ENCODE results near the gene DTNB. TPM values are rescaled to one million over a fixed set of nuclear protein-coding genes. Genes with fewer than 3 reads are reported as not detected.

The DTNB gene
- total and polyA plus RNA-seq, 2 of the 4 experiments (the other 2 are of a cell fraction) = 3.8 to 5.3 TPM

DNA sequence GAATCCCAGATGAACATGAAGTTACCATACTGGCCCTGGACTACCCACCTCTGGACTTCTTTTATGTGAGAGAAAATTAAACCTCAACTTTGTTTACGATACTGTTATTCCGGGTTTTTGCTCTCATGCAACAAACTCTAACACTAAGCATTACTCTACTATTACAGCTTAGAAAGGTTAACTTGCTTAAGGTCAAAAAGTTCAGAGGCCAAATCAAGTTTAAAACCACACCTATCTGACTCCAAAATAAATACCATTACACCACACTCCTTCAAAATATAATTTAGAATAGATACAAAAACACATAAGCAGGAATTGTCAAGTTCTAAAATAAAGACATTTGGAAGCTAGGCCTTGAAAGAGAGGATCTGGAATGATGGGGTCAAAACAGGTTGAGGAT, 75.0 kb downstream of the DTNB start:
- DNase-seq = no peak
- in situ Hi-C loops (cut with MboI; ENCODE audit: low sequenced_read_pairs) (no loop called here), dilution Hi-C loops (cut with HindIII; ENCODE audit: low sequenced_read_pairs, unreplicated experiment) (no loop called here)

More for the DNA sequence above, 75.0 kb downstream of the DTNB start:
- Histone ChIP-seq H3K36me3 (ENCODE audit: control insufficient read depth, insufficient read depth, low read length) (no peaks in the 10 kb centered on the region), H3K27me3 (ENCODE audit: control insufficient read depth, insufficient read depth, low read length) (no peaks in the 10 kb centered on the region), H3K79me1 (ENCODE audit: low read depth in 1 of 2, low read length in 2 of 2) (no peaks in the 10 kb centered on the region), H3K4me3 (ENCODE audit: insufficient read depth, low read depth, low read length) (no peak overlapping the region), H2AK5ac (ENCODE audit: low read depth, low read length) (no peak overlapping the region), H4K8ac (ENCODE audit: low read depth in 2 of 2, low read length in 2 of 2) (no peak overlapping the region), H3K23ac (ENCODE audit: low read depth, low read length) (no peak overlapping the region), H2BK15ac (ENCODE audit: low read depth, low read length) (no peak overlapping the region), H3K9me3 (ENCODE audit: control insufficient read depth, insufficient read depth, low read length) (no peaks in the 10 kb centered on the region), H3K9ac (ENCODE audit: low read depth, low read length) (no peak overlapping the region), H3K18ac (ENCODE audit: low read depth, low read length) (no peak overlapping the region), H2BK120ac (ENCODE audit: low read depth, low read length) (no peak overlapping the region; the same call in 1 of the 2 replicates), H3K56ac (ENCODE audit: extremely low read depth, insufficient read depth, low read length) (no peak overlapping the region), H3K4me2 (ENCODE audit: low read depth, low read length) (no peak overlapping the region), H2BK20ac (ENCODE audit: low read depth, low read length) (no peak overlapping the region), H2AK9ac (replicated peaks; ENCODE audit: low read depth, low read length, poor library complexity) (no peak overlapping the region), H2BK5ac (ENCODE audit: low read depth, low read length, poor library complexity, severe bottlenecking) (no peak overlapping the region), H4K5ac (ENCODE audit: low read depth, low read length) (no peak overlapping the region), H4K91ac (ENCODE audit: insufficient read depth, low read depth, low read length) (no peak overlapping the region), H3K14ac (replicated peaks; ENCODE audit: low read depth, low read length) (peak overlapping the region; percentile 21; the same call in 1 of the 2 replicates), H3K4ac (ENCODE audit: low read depth, low read length) (no peak overlapping the region), H2AFZ (replicated peaks; ENCODE audit: low read length, poor library complexity) (no peak overlapping the region), H3K9me1 (ENCODE audit: insufficient read depth, low read length) (peaks cover 3% of the 10 kb centered on the region; the same call in 1 of the 2 replicates), H3K27ac (ENCODE audit: insufficient read depth, low read length) (no peak overlapping the region), H4K20me1 (ENCODE audit: insufficient read depth, low read length) (no peaks in the 10 kb centered on the region), H3K4me1 (ENCODE audit: control insufficient read depth, insufficient read depth, low read length) (peaks cover 4% of the 10 kb centered on the region; the same call in 1 of the 2 replicates)
- 100% methylated on average over 2 of the region's 2 CpGs; no CpG with 5 or more reads in 1 of the 2 experiments for WGBS, 2 experiments (ENCODE audit: extremely low coverage in 2 of 2, insufficient read length in 1 of 2)
- TF ChIP-seq CEBPB (IDR thresholded peaks at IDR 0.05; ENCODE audit: low read depth, low read length) = no peak
- no peak for TF ChIP-seq RFX5 (IDR thresholded peaks at IDR 0.05; ENCODE audit: low read depth, low read length)
- no peak for TF ChIP-seq SMC3 (IDR thresholded peaks at IDR 0.05; ENCODE audit: low read depth, low read length)
- no peak for TF ChIP-seq CHD1 (IDR thresholded peaks at IDR 0.05; ENCODE audit: low read depth, low read length)
- TF ChIP-seq NFE2L2 (IDR thresholded peaks at IDR 0.05; ENCODE audit: low read depth, low read length) = no peak
- no peak for TF ChIP-seq BHLHE40 (IDR thresholded peaks at IDR 0.05; ENCODE audit: low read depth, low read length)
- TF ChIP-seq FOS (IDR thresholded peaks at IDR 0.05; ENCODE audit: low read depth, low read length) = no peak
- TF ChIP-seq MAZ (IDR thresholded peaks at IDR 0.05; ENCODE audit: borderline replicate concordance, low read depth, low read length) = no peak
- TF ChIP-seq MAFK (IDR thresholded peaks at IDR 0.05; ENCODE audit: low read depth, low read length) = no peak
- TF ChIP-seq, protein P1, sequence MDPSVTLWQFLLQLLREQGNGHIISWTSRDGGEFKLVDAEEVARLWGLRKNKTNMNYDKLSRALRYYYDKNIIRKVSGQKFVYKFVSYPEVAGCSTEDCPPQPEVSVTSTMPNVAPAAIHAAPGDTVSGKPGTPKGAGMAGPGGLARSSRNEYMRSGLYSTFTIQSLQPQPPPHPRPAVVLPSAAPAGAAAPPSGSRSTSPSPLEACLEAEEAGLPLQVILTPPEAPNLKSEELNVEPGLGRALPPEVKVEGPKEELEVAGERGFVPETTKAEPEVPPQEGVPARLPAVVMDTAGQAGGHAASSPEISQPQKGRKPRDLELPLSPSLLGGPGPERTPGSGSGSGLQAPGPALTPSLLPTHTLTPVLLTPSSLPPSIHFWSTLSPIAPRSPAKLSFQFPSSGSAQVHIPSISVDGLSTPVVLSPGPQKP (IDR thresholded peaks at IDR 0.05; ENCODE audit: borderline replicate concordance, low read depth, low read length) = no peak
- TF ChIP-seq MXI1 (IDR thresholded peaks at IDR 0.05; ENCODE audit: borderline replicate concordance, low read depth, low read length) = no peak
- no peak for TF ChIP-seq USF2 (IDR thresholded peaks at IDR 0.05; ENCODE audit: low read depth, low read length)
- intact Hi-C loops (cut with micrococcal nuclease) = no loop called here
- no TSS peak for BruUV-seq (replicated peaks)
- ChIA-PET POLR2A (ENCODE audit: unreplicated experiment) (no interaction called here), CTCF (no interaction called here)
- ATAC-seq (ENCODE audit: low read depth) = no peak
